ENCODE measurements around the gene LCAT.

Gene LCAT

GRCh38 chr16:67967958-67968399, 24.1 kb upstream of the LCAT start:
- H3K9me3 ChIP-seq (ENCODE audit: insufficient read depth, low read depth, low read length) = no peaks in the 10 kb centered on the region
- no peaks in the 10 kb centered on the region for H3K27me3 ChIP-seq (ENCODE audit: insufficient read depth, low read length)
- H3K36me3 ChIP-seq (ENCODE audit: insufficient read depth, low read length) = peaks cover 4% of the 10 kb centered on the region; the same call in 1 of the 2 replicates
- H3K4me3 ChIP-seq (ENCODE audit: low read length) = peak overlapping the region; percentile 70
- 1% methylated on average over 45 of the region's 45 CpGs for WGBS
- peak overlapping the region; percentile 76 for H3K9ac ChIP-seq (ENCODE audit: low read depth, low read length)
- H3K27ac ChIP-seq (ENCODE audit: low read depth, low read length) = peak overlapping the region; percentile 71; the same call in 1 of the 2 replicates
- peaks cover 20% of the 10 kb centered on the region; the same call in 1 of the 2 replicates for H3K4me1 ChIP-seq (ENCODE audit: insufficient read depth, low read length)

- 31% methylated on average over 18 of the region's 18 CpGs for WGBS
- Histone ChIP-seq H3K36me3 (ENCODE audit: insufficient read depth, low read length) (peaks cover 10% of the 10 kb centered on the region), H3K27ac (ENCODE audit: low read depth, low read length) (no peak overlapping the region), H3K27me3 (ENCODE audit: insufficient read depth, low read length) (no peaks in the 10 kb centered on the region), H3K9ac (ENCODE audit: low read depth, low read length) (peak overlapping the region; percentile 76), H3K9me3 (ENCODE audit: insufficient read depth, low read depth, low read length) (no peaks in the 10 kb centered on the region), H3K4me1 (ENCODE audit: insufficient read depth, low read length) (peaks cover 20% of the 10 kb centered on the region; the same call in 1 of the 2 replicates), H3K4me3 (ENCODE audit: low read length) (peak overlapping the region; percentile 70)
Observed at GRCh38 chr16:67967183-67967957, 23.4 kb upstream of the LCAT start.

DNA sequence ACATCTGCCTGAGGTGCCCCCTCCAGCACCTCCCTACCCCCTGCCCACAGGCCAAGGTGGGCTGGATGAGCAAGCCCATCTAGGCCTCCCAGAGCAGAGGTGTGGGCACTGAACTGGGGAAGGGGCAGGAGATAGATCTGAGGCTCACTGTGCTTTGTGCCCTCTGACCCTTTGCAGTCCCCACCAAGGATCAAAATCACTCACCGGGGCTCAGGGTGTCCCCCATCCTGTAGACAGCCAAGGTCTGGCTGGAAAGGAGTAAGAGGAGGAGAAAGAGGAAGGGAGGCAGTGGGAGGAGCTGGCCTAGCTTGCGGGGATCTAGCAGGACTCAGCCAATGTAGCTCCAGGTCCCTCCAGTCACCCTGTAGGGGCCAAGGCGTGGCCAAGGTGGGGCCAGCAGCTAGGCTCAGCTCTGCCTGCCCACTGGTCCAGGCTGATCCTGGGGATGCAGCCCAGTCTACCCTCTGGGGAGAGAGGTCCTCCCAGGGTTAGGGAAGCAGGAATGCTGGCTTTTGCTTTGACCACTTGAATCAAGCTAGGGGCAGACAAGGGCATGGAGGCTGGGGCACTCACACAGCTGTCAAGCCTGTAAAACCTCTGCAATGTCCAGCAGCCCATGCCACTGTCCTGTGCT, 22.7 kb upstream of the LCAT start:
- peaks cover 17% of the 10 kb centered on the region for H3K36me3 ChIP-seq (ENCODE audit: insufficient read depth, low read length)
- H3K27me3 ChIP-seq (ENCODE audit: insufficient read depth, low read length) = no peaks in the 10 kb centered on the region
- peak overlapping the region; percentile 53 for H3K9ac ChIP-seq (ENCODE audit: low read depth, low read length)
- no peak overlapping the region; the same call in 1 of the 2 replicates for H3K27ac ChIP-seq (ENCODE audit: low read depth, low read length)
- WGBS = 69% methylated on average over 3 of the region's 3 CpGs
- peak overlapping the region; percentile 70 for H3K4me3 ChIP-seq (ENCODE audit: low read length)
- H3K4me1 ChIP-seq (ENCODE audit: insufficient read depth, low read length) = peaks cover 20% of the 10 kb centered on the region; the same call in 1 of the 2 replicates
- H3K9me3 ChIP-seq (ENCODE audit: insufficient read depth, low read depth, low read length) = no peaks in the 10 kb centered on the region

DNA sequence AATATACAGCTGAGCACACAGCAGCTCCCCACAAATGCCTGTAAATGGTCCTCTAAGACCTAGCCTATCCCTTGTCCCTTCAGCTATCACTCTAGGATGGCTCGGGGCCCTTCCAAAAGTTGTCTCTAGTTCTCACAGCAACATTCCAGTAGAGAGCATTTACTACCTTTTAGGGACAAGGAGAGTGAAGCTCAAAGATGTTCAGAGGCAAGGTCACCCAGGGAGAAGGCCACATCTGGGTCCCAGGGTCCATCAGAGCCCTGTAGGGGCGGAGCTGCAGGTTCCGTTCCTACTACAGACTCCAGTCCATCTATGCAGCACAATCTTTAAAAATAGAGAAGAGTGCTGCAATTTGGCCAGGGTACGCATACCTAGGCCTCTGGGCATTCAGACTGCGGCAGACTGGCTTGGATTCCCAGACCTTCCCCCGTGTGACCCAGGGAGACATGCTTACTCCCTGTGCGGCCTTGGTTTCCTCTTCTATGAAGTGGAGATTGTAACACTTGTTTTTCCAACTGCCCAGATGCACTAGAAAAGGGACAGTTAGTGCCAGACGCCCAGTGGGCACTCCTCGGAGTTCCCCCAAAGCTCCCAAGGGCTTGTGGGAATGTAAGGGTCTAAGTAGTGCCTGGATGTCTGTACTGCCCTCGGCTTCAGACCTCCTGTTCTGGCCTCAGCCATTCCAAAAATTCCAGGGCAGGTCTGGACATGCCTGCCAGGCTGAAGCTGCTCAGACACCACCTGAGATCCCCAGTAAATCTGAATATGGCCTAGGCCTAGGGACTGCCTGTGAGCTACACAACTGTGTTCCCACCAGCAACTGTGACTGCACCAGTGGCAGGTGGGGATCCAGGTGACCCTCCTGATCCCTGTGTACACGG, 22.0 kb upstream of the LCAT start:
- peak overlapping the region; percentile 37; the same call in 1 of the 2 replicates for H3K27ac ChIP-seq (ENCODE audit: low read depth, low read length)
- H3K9ac ChIP-seq (ENCODE audit: low read depth, low read length) = peak overlapping the region; percentile 53
- WGBS = 86% methylated on average over 11 of the region's 11 CpGs
- no peaks in the 10 kb centered on the region for H3K9me3 ChIP-seq (ENCODE audit: insufficient read depth, low read depth, low read length)
- H3K27me3 ChIP-seq (ENCODE audit: insufficient read depth, low read length) = no peaks in the 10 kb centered on the region
- peaks cover 25% of the 10 kb centered on the region for H3K36me3 ChIP-seq (ENCODE audit: insufficient read depth, low read length)
- peak overlapping the region; percentile 21 for H3K4me3 ChIP-seq (ENCODE audit: low read length)
- H3K4me1 ChIP-seq (ENCODE audit: insufficient read depth, low read length) = peaks cover 20% of the 10 kb centered on the region; the same call in 1 of the 2 replicates

GRCh38 chr16:67964477-67965131, 20.7 kb upstream of the LCAT start:
- Histone ChIP-seq H3K27ac (ENCODE audit: low read depth, low read length) (no peak overlapping the region), H3K9ac (ENCODE audit: low read depth, low read length) (no peak overlapping the region)

GRCh38 chr16:67963662-67964321, 19.9 kb upstream of the LCAT start:
- Histone ChIP-seq H3K9ac (ENCODE audit: low read depth, low read length) (peak overlapping the region; percentile 41; the same call in 1 of the 2 replicates), H3K9me3 (ENCODE audit: insufficient read depth, low read depth, low read length) (no peaks in the 10 kb centered on the region), H3K4me3 (ENCODE audit: low read length) (peak overlapping the region; percentile 40; the same call in 1 of the 2 replicates), H3K27ac (ENCODE audit: low read depth, low read length) (no peak overlapping the region), H3K27me3 (ENCODE audit: insufficient read depth, low read length) (no peaks in the 10 kb centered on the region), H3K36me3 (ENCODE audit: insufficient read depth, low read length) (peaks cover 46% of the 10 kb centered on the region), H3K4me1 (ENCODE audit: insufficient read depth, low read length) (peaks cover 20% of the 10 kb centered on the region; the same call in 1 of the 2 replicates)
- WGBS = 87% methylated on average over 32 of the region's 32 CpGs

More at GRCh38 chr16:67964477-67965131, 20.7 kb upstream of the LCAT start:
- WGBS = 95% methylated on average over 6 of the region's 6 CpGs
- H3K4me1 ChIP-seq (ENCODE audit: insufficient read depth, low read length) = peaks cover 20% of the 10 kb centered on the region; the same call in 1 of the 2 replicates
- H3K4me3 ChIP-seq (ENCODE audit: low read length) = 0 out of 2 replicates have a peak overlapping the region, but pooled peaks have one; percentile 40
- H3K27me3 ChIP-seq (ENCODE audit: insufficient read depth, low read length) = no peaks in the 10 kb centered on the region
- H3K36me3 ChIP-seq (ENCODE audit: insufficient read depth, low read length) = peaks cover 38% of the 10 kb centered on the region
- no peaks in the 10 kb centered on the region for H3K9me3 ChIP-seq (ENCODE audit: insufficient read depth, low read depth, low read length)

GRCh38 chr16:67963292-67963661, 19.4 kb upstream of the LCAT start:
- no peak overlapping the region for H3K4me3 ChIP-seq (ENCODE audit: low read length)
- H3K36me3 ChIP-seq (ENCODE audit: insufficient read depth, low read length) = peaks cover 51% of the 10 kb centered on the region
- 94% methylated on average over 2 of the region's 2 CpGs for WGBS
- H3K9me3 ChIP-seq (ENCODE audit: insufficient read depth, low read depth, low read length) = no peaks in the 10 kb centered on the region
- H3K4me1 ChIP-seq (ENCODE audit: insufficient read depth, low read length) = peaks cover 20% of the 10 kb centered on the region; the same call in 1 of the 2 replicates
- H3K27ac ChIP-seq (ENCODE audit: low read depth, low read length) = no peak overlapping the region
- no peaks in the 10 kb centered on the region for H3K27me3 ChIP-seq (ENCODE audit: insufficient read depth, low read length)
- H3K9ac ChIP-seq (ENCODE audit: low read depth, low read length) = no peak overlapping the region

DNA sequence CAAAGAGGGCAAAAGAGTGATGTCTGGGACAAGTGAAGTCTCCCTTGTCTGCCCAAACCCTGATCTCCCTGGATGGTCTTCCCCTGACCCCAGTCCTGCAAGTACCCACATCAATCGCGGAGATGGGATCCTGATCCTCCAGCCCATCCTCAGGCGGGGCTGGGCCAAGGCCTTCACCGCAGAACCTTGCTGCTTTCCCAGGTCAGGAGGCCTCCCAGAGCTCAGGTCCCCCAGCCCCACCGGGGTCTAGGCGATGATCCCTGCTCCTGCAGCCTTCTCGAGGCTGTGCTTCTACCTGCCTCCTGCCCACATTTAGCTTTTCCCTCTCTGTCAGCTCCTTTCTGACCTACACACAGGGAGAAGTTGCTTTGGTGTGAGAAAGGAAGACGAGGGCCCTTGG, 18.2 kb upstream of the LCAT start:
- H3K27me3 ChIP-seq (ENCODE audit: insufficient read depth, low read length) = no peaks in the 10 kb centered on the region
- H3K36me3 ChIP-seq (ENCODE audit: insufficient read depth, low read length) = peaks cover 61% of the 10 kb centered on the region
- H3K9ac ChIP-seq (ENCODE audit: low read depth, low read length) = no peak overlapping the region
- no peak overlapping the region for H3K27ac ChIP-seq (ENCODE audit: low read depth, low read length)
- no peak overlapping the region for H3K4me3 ChIP-seq (ENCODE audit: low read length)
- H3K9me3 ChIP-seq (ENCODE audit: insufficient read depth, low read depth, low read length) = no peaks in the 10 kb centered on the region
- 96% methylated on average over 8 of the region's 8 CpGs for WGBS
- H3K4me1 ChIP-seq (ENCODE audit: insufficient read depth, low read length) = peaks cover 18% of the 10 kb centered on the region; the same call in 1 of the 2 replicates

- Histone ChIP-seq H3K9me3 (ENCODE audit: insufficient read depth, low read depth, low read length) (no peaks in the 10 kb centered on the region), H3K4me1 (ENCODE audit: insufficient read depth, low read length) (peaks cover 12% of the 10 kb centered on the region; the same call in 1 of the 2 replicates), H3K27me3 (ENCODE audit: insufficient read depth, low read length) (no peaks in the 10 kb centered on the region), H3K27ac (ENCODE audit: low read depth, low read length) (no peak overlapping the region), H3K36me3 (ENCODE audit: insufficient read depth, low read length) (peaks cover 61% of the 10 kb centered on the region), H3K4me3 (ENCODE audit: low read length) (no peak overlapping the region), H3K9ac (ENCODE audit: low read depth, low read length) (no peak overlapping the region)
- 96% methylated on average over 13 of the region's 13 CpGs for WGBS
Observed at GRCh38 chr16:67961551-67961957, 17.6 kb upstream of the LCAT start.
